Measurements from ENCODE around the gene PDE4D. TPM values are rescaled to one million over a fixed set of nuclear protein-coding genes. Genes with fewer than 3 reads are reported as not detected.
"Not testable (repeated sequence)": the region's sequence is repeated elsewhere in the genome, so short reads cannot be mapped to it uniquely, and the experiment has no call there.

Gene PDE4D
- total RNA-seq, 1 experiment from 2014 or later, result 3.6 TPM

DNA sequence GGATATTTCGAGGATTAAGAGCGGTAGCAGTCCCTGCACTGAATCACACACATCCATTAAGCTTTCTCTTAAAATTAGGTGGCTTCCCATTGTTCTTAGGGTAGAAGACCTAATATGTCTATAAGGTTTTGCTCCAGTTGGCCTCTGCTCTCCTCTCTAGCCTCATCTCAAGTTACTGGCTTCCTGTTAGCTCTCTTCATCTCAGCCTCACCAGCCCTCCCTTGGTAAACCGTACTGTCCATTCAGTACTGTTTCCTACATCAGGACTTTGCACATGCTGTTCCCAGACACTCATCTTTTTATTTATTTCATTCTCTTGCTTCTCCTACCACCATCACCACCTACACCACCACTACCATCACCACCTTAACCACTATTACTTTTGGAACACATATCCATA lies 428.6 kb downstream of the PDE4D start:
- H3K9me2 ChIP-seq (replicated peaks; ENCODE audit: low read length), result no peaks in the 10 kb centered on the region
- BruUV-seq (replicated peaks), result no TSS peak
- H3K4me1 ChIP-seq (ENCODE audit: insufficient read depth, low read length), result no peaks in the 10 kb centered on the region
- TF ChIP-seq EZH2phosphoT487 (IDR thresholded peaks at IDR 0.05; ENCODE audit: borderline replicate concordance, low read length) (no peak), EZH2 (IDR thresholded peaks at IDR 0.05; ENCODE audit: low read length, unreplicated experiment) (no peak)
- TF ChIP-seq, protein P1, sequence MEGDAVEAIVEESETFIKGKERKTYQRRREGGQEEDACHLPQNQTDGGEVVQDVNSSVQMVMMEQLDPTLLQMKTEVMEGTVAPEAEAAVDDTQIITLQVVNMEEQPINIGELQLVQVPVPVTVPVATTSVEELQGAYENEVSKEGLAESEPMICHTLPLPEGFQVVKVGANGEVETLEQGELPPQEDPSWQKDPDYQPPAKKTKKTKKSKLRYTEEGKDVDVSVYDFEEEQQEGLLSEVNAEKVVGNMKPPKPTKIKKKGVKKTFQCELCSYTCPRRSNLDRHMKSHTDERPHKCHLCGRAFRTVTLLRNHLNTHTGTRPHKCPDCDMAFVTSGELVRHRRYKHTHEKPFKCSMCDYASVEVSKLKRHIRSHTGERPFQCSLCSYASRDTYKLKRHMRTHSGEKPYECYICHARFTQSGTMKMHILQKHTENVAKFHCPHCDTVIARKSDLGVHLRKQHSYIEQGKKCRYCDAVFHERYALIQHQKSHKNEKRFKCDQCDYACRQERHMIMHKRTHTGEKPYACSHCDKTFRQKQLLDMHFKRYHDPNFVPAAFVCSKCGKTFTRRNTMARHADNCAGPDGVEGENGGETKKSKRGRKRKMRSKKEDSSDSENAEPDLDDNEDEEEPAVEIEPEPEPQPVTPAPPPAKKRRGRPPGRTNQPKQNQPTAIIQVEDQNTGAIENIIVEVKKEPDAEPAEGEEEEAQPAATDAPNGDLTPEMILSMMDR (conservative IDR thresholded peaks at IDR 0.05; ENCODE audit: low read depth, low read length), result no peak
- ChIA-PET POLR2A (ENCODE audit: unreplicated experiment) (no interaction called here), CTCF (no interaction called here)
- no peaks in the 10 kb centered on the region for H3K9me3 ChIP-seq (ENCODE audit: low read length)
- H3K4me2 ChIP-seq (ENCODE audit: low read length), result no peak overlapping the region
- H2AFZ ChIP-seq (ENCODE audit: low read length), result no peak overlapping the region
- no peaks in the 10 kb centered on the region for H3F3A ChIP-seq (ENCODE audit: low read length, unreplicated experiment)
- H3K9ac ChIP-seq (ENCODE audit: low read length), result no peak overlapping the region
- no peaks in the 10 kb centered on the region for H3K27me3 ChIP-seq (ENCODE audit: low read length)
- intact Hi-C loops (cut with micrococcal nuclease), result no loop called here
- no peak overlapping the region for H3K4me3 ChIP-seq (ENCODE audit: low read length)
- no peak for DNase-seq
- no peaks in the 10 kb centered on the region for H3K36me3 ChIP-seq (ENCODE audit: low read depth, low read length)
- no peak for ATAC-seq
- H4K20me1 ChIP-seq (ENCODE audit: low read length), result no peaks in the 10 kb centered on the region
- no peaks in the 10 kb centered on the region for H3K79me2 ChIP-seq (ENCODE audit: low read length)
- no peak overlapping the region for H3K27ac ChIP-seq (ENCODE audit: low read length)

DNA sequence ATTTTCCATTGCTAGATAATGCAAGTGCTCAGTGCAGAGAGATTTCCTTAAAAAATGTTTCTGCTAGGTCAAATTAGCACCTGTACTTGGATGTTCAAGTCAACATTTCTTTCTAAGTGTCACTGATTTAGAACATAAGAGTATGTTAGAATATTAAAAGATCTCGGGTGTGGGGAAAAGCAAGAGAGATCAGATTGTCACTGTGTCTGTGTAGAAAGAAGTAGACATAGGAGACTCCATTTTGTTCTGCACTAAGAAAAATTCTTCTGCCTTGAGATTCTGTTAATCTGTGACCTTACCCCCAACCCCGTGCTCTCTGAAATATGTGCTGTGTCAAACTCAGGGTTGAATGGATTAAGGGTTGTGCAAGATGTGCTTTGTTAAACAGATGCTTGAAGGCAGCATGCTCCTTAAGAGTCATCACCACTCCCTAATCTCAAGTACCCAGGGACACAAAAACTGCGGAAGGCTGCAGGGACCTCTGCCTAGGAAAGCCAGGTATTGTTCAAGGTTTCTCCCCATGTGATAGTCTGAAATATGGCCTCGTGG lies 429.8 kb downstream of the PDE4D start:
- H3K4me3 ChIP-seq (ENCODE audit: low read length); H3K9me2 ChIP-seq (replicated peaks; ENCODE audit: low read length); H3K36me3 ChIP-seq (ENCODE audit: low read depth, low read length); H3K27me3 ChIP-seq (ENCODE audit: low read length); H3F3A ChIP-seq (ENCODE audit: low read length, unreplicated experiment); ATAC-seq; H3K4me2 ChIP-seq (ENCODE audit: low read length); H4K20me1 ChIP-seq (ENCODE audit: low read length); intact Hi-C loops (cut with micrococcal nuclease); POLR2A ChIA-PET (ENCODE audit: unreplicated experiment); H3K27ac ChIP-seq (ENCODE audit: low read length); H3K4me1 ChIP-seq (ENCODE audit: insufficient read depth, low read length); DNase-seq; H3K79me2 ChIP-seq (ENCODE audit: low read length); BruUV-seq (replicated peaks); CTCF ChIA-PET; H3K9ac ChIP-seq (ENCODE audit: low read length); H3K9me3 ChIP-seq (ENCODE audit: low read length); H2AFZ ChIP-seq (ENCODE audit: low read length): not testable (repeated sequence)

DNA sequence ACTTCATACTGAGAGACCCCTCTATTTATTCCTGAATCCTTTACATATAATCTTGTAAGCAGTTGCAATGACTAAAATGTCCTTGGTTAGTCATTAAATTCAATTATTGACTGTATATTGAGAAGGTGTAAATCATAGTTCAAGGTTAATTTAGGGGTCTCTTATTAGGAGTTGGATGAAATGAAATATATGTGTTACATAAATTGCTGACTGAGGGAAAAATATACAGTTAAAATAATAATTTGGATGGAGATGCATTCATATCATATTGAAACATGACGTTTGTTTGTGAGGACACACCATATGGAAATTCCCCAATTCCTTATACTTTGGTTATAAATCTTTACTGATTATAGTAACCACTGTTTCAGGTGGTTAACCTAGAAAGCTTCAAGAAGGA lies 430.6 kb downstream of the PDE4D start:
- no peaks in the 10 kb centered on the region for H3K9me3 ChIP-seq (ENCODE audit: low read length)

More for the DNA sequence above, 430.6 kb downstream of the PDE4D start:
- Histone ChIP-seq H3K9me2 (replicated peaks; ENCODE audit: low read length) (no peaks in the 10 kb centered on the region), H3K27me3 (ENCODE audit: low read length) (no peaks in the 10 kb centered on the region), H3K79me2 (ENCODE audit: low read length) (no peaks in the 10 kb centered on the region), H3F3A (ENCODE audit: low read length, unreplicated experiment) (no peaks in the 10 kb centered on the region), H3K4me3 (ENCODE audit: low read length) (no peak overlapping the region), H3K9ac (ENCODE audit: low read length) (no peak overlapping the region), H3K4me2 (ENCODE audit: low read length) (no peak overlapping the region), H3K4me1 (ENCODE audit: insufficient read depth, low read length) (no peaks in the 10 kb centered on the region), H3K36me3 (ENCODE audit: low read depth, low read length) (no peaks in the 10 kb centered on the region), H4K20me1 (ENCODE audit: low read length) (no peaks in the 10 kb centered on the region), H2AFZ (ENCODE audit: low read length) (no peak overlapping the region), H3K27ac (ENCODE audit: low read length) (no peak overlapping the region)
- TF ChIP-seq EZH2phosphoT487 (IDR thresholded peaks at IDR 0.05; ENCODE audit: borderline replicate concordance, low read length) (no peak), EZH2 (IDR thresholded peaks at IDR 0.05; ENCODE audit: low read length, unreplicated experiment) (no peak)
- TF ChIP-seq, protein P1 (conservative IDR thresholded peaks at IDR 0.05; ENCODE audit: low read depth, low read length), result no peak
- no peak for DNase-seq
- no peak for ATAC-seq
- CTCF ChIA-PET, result no interaction called here
- BruUV-seq (replicated peaks), result no TSS peak
- POLR2A ChIA-PET (ENCODE audit: unreplicated experiment), result no interaction called here
- intact Hi-C loops (cut with micrococcal nuclease), result no loop called here
